Mesenchymal stem cell (in vitro differentiated cells and primary cell): ENCODE results near the gene LIMS2.

Source experiments
- DNase-seq: peaks from one replicate; pipeline ENCODE4 v3.0.0-alpha.2; 2013
- H2AFZ ChIP-seq: one replicate; pipeline ENCODE4 v1.6.1; 2013; ENCODE audit warnings: low read depth, mild to moderate bottlenecking, control low read depth, inconsistent platforms, low read length, moderate library complexity
- H2AK5ac ChIP-seq: 2 replicates; pipeline ENCODE4 v1.6.1; 2013; ENCODE audit warnings: low read length, moderate library complexity, mild to moderate bottlenecking, inconsistent platforms; ENCODE audit not compliant: severe bottlenecking
- H2BK120ac ChIP-seq: one replicate; pipeline ENCODE4 v1.6.1; 2013; ENCODE audit warnings: low read depth, mild to moderate bottlenecking, inconsistent platforms, low read length, moderate library complexity
- H2BK12ac ChIP-seq, 2 experiments: one replicate each; pipeline ENCODE4 v1.6.1; 2013; ENCODE audit warnings: inconsistent platforms in 2 of 2, low read length in 2 of 2, mild to moderate bottlenecking in 2 of 2, moderate library complexity in 2 of 2, control low read depth in 1 of 2
- H2BK15ac ChIP-seq: one replicate; pipeline ENCODE4 v1.6.1; 2013; ENCODE audit warnings: mild to moderate bottlenecking, low read depth, inconsistent platforms; ENCODE audit not compliant: poor library complexity, severe bottlenecking
- H2BK5ac ChIP-seq: 2 replicates; pipeline ENCODE4 v1.6.1; 2013; ENCODE audit warnings: low read depth, mild to moderate bottlenecking, low read length, control low read depth, inconsistent platforms; ENCODE audit not compliant: poor library complexity, severe bottlenecking
- H3K14ac ChIP-seq, 2 experiments: one replicate each; pipeline ENCODE4 v1.6.1; 2013; ENCODE audit warnings: inconsistent platforms in 2 of 2, low read length in 2 of 2, control low read depth in 1 of 2, mild to moderate bottlenecking in 1 of 2, moderate library complexity in 1 of 2
- H3K18ac ChIP-seq, 2 experiments: one replicate each; pipeline ENCODE4 v1.6.1; 2013; ENCODE audit warnings: inconsistent platforms in 2 of 2, low read length in 2 of 2, control low read depth in 1 of 2, low read depth in 1 of 2, mild to moderate bottlenecking in 1 of 2
- H3K23ac ChIP-seq, 2 experiments: one replicate each; pipeline ENCODE4 v1.6.1; 2013; ENCODE audit warnings: inconsistent platforms in 2 of 2, low read length in 2 of 2, mild to moderate bottlenecking in 2 of 2, moderate library complexity in 2 of 2, control low read depth in 1 of 2
- H3K27ac ChIP-seq: 2 replicates; pipeline ENCODE4 v1.5.1; 2013; ENCODE audit warnings: mild to moderate bottlenecking, moderate library complexity, low read length, control low read depth, inconsistent platforms; ENCODE audit not compliant: poor library complexity, severe bottlenecking
- H3K27me3 ChIP-seq, 2 experiments: 2 replicates each; pipeline versions ENCODE4 v1.6.1 to v1.7.0; 2013; ENCODE audit warnings: low read length in 2 of 2, mild to moderate bottlenecking in 2 of 2, moderate library complexity in 2 of 2, control low read depth in 1 of 2, inconsistent platforms in 1 of 2; ENCODE audit not compliant: control insufficient read depth in 1 of 2, insufficient read depth in 1 of 2
- H3K36me3 ChIP-seq, 2 experiments: 2 replicates each; pipeline versions ENCODE4 v1.6.1 to v1.7.0; 2013; ENCODE audit warnings: low read length in 2 of 2, control low read depth in 1 of 2, inconsistent platforms in 1 of 2, low read depth in 1 of 2, mild to moderate bottlenecking in 1 of 2; ENCODE audit not compliant: insufficient read depth in 2 of 2, control insufficient read depth in 1 of 2
- H3K4ac ChIP-seq, 2 experiments: one replicate each; pipeline ENCODE4 v1.6.1; 2013; ENCODE audit warnings: inconsistent platforms in 2 of 2, low read length in 2 of 2, mild to moderate bottlenecking in 2 of 2, moderate library complexity in 2 of 2, control low read depth in 1 of 2, low read depth in 1 of 2
- H3K4me1 ChIP-seq: 2 replicates; pipeline ENCODE4 v1.6.1; 2013; ENCODE audit warnings: low read depth, low read length, control low read depth; ENCODE audit not compliant: control insufficient read depth, insufficient read depth
- H3K4me2 ChIP-seq: 2 replicates; pipeline ENCODE4 v1.6.1; 2013; ENCODE audit warnings: low read length, mild to moderate bottlenecking, inconsistent platforms; ENCODE audit not compliant: poor library complexity, severe bottlenecking
- H3K4me3 ChIP-seq, 2 experiments: 2 replicates each; pipeline versions ENCODE4 v1.5.1 to v1.7.0; 2013; ENCODE audit warnings: low read length in 2 of 2, mild to moderate bottlenecking in 2 of 2, control low read depth in 1 of 2, low read depth in 1 of 2; ENCODE audit not compliant: insufficient read depth in 1 of 2
- H3K79me1 ChIP-seq: replicated peaks from 2 replicates; pipeline ENCODE4 v1.6.1; 2013; ENCODE audit warnings: mild to moderate bottlenecking, control low read depth, low read length, inconsistent platforms; ENCODE audit not compliant: poor library complexity, severe bottlenecking
- H3K9ac ChIP-seq: 2 replicates; pipeline ENCODE4 v1.7.0; 2013; ENCODE audit warnings: mild to moderate bottlenecking, low read length, moderate library complexity
- H3K9me3 ChIP-seq: 2 replicates; pipeline ENCODE4 v1.7.0; 2013; ENCODE audit warnings: mild to moderate bottlenecking, low read length; ENCODE audit not compliant: control insufficient read depth
- H4K8ac ChIP-seq: one replicate; pipeline ENCODE4 v1.6.1; 2013; ENCODE audit warnings: inconsistent platforms, mild to moderate bottlenecking, low read length, moderate library complexity
- H4K91ac ChIP-seq: one replicate; pipeline ENCODE4 v1.6.1; 2013; ENCODE audit warnings: mild to moderate bottlenecking, low read length, inconsistent platforms
- WGBS: methylation state at CpG from one replicate; pipeline ENCODE4 v1.1.7; 2013; ENCODE audit warnings: mixed read lengths; 5-methylcytosine and 5-hydroxymethylcytosine counted together

The LIMS2 gene

DNA sequence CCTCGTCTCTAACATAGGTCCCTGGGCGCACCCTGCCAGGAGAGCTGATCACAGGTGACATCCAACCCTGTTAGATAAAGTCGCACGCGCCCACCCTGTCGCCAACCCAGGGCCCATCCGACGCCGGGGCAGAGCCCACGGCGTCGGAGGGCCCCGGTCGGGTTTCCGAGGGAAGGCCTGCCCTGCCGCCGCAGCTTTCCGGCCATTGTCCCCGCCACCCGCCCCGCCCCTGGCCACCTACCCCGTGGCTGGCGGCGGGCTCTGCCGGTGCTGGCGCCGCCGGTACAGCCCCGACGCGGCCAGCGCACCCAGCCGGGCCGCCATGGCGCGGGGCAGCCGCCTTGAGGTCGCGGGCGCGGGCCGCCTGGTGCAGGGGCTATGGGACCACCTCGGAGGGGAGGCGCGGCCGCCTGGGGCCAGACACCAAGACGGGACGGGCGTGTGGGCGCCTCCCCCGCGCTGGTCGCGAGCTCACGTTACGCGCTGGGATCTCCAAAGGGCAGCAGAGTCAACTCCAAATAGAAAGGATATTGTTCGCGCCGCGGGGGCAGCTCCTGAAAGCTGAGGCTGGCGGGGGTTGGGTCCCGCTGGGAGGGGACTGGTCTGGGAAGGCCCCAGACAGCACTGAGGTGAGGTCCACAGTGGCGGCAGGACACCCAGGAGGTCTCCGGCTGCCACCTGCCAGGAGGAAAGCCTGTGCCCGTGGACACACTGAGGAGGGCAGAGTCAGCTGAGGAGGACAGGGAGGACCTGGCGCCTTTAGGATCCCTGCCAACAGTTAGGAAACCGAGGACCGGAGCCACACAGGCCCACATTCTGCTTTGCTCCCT, 11.1 kb downstream of the LIMS2 start:
- Histone ChIP-seq H2BK5ac (no peak overlapping the region), H2AFZ (no peak overlapping the region), H3K9ac (no peak overlapping the region), H2AK5ac (no peak overlapping the region), H4K91ac (peak overlapping the region; percentile 86), H3K36me3 (peaks cover 0 to 11% of the 10 kb centered on the region in 2 experiments), H3K79me1 (peaks cover 16% of the 10 kb centered on the region), H2BK120ac (no peak overlapping the region), H3K4me3 (peak overlapping the region in 1 of 2 experiments; percentile 51), H2BK15ac (peak overlapping the region; percentile 83), H3K27ac (no peak overlapping the region), H2BK12ac (peak overlapping the region in 1 of 2 experiments; percentile 17), H3K23ac (no peak overlapping the region), H4K8ac (peak overlapping the region; percentile 78), H3K9me3 (peaks cover 3% of the 10 kb centered on the region), H3K18ac (peak overlapping the region; percentile 45 to 46), H3K4me1 (peaks cover 25% of the 10 kb centered on the region), H3K4ac (peak overlapping the region in 1 of 2 experiments; percentile 65), H3K14ac (peak overlapping the region in 1 of 2 experiments; percentile 4), H3K27me3 (peaks cover 12 to 32% of the 10 kb centered on the region in 2 experiments), H3K4me2 (peak overlapping the region; percentile 82)
- DNase-seq, result no peak
- 23% methylated on average over 69 of the region's 69 CpGs for WGBS

DNA sequence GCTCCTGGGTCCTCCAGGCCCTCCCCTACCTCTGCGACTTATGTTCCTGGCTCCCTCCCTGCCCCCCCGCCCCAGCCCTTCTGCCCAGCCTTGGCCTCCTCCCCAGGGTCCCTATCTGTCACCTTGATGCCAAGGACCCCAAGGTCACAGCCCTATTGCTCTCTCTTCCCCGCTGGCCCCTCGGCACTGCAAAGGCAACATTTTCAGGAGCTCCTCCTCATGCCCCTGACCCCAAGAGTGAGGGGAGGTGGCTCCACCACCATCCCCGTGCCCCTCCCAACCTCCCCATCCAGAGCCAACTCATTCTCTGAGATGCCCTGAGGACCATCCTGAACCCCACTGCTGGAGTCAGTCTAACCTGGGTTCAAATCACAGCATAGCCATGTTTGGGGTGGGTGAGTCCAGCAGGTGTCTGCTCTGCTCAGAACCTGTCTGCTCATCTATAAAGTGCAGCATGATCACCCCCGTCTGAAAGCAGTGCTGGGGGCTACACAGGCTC, 11.7 kb downstream of the LIMS2 start:
- H4K91ac ChIP-seq, result peak overlapping the region; percentile 36
- no peak overlapping the region for H2BK5ac ChIP-seq
- H3K23ac ChIP-seq, result no peak overlapping the region
- no peak overlapping the region for H3K4ac ChIP-seq
- no peak overlapping the region for H3K27ac ChIP-seq
- H2AK5ac ChIP-seq, result no peak overlapping the region
- no peak overlapping the region for H3K9ac ChIP-seq
- no peak overlapping the region for H3K14ac ChIP-seq
- peak overlapping the region in 1 of 2 experiments; percentile 19 for H3K18ac ChIP-seq
- H2BK12ac ChIP-seq, result peak overlapping the region in 1 of 2 experiments; percentile 17
- no peak overlapping the region for H2BK15ac ChIP-seq
- no peak for DNase-seq
- H3K4me2 ChIP-seq, result no peak overlapping the region
- 89% methylated on average over 5 of the region's 6 CpGs for WGBS
- no peak overlapping the region for H2AFZ ChIP-seq
- no peak overlapping the region for H2BK120ac ChIP-seq
- no peak overlapping the region for H3K4me3 ChIP-seq
- peaks cover 14% of the 10 kb centered on the region for H3K79me1 ChIP-seq
- peaks cover 25% of the 10 kb centered on the region for H3K4me1 ChIP-seq
- H3K9me3 ChIP-seq, result peaks cover 3% of the 10 kb centered on the region
- peak overlapping the region; percentile 32 for H4K8ac ChIP-seq
- H3K27me3 ChIP-seq, result peaks cover 12 to 32% of the 10 kb centered on the region in 2 experiments
- H3K36me3 ChIP-seq, result peaks cover 0 to 11% of the 10 kb centered on the region in 2 experiments

DNA sequence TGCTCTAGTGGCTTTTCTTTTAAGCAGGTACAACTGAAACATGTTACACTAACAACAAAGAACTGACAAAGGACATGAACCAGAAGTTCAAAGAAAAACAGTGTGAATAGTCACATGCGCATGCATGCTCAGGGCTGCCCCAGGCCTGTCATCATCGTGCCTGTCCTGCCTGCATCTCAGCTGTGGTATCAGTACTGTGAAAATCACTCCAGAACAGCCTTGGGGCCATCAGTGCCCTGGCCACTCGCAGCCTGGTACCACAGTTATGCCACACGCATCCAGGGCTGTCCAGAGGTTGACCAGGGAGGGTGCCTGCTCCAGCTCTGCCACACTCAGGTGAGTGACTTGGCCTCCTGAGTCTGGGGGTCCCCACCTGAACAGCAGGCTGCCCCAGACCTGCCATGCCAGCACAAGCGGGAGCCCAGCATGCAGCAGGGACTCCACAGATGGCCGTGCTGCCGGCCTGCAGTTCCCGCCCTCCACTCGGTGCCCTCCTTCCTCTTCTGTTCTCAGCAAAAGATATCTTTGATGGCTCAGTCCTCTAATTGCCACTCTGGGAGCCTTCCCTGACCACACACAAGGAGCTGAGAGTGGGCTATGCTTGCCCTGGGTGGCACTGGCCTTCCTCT, 12.3 kb downstream of the LIMS2 start:
- H3K27ac ChIP-seq, result no peak overlapping the region
- H2BK12ac ChIP-seq, result peak overlapping the region; percentile 63 to 74
- peaks cover 25% of the 10 kb centered on the region for H3K4me1 ChIP-seq
- WGBS, result 86% methylated on average over 9 of the region's 9 CpGs
- H3K9me3 ChIP-seq, result peaks cover 3% of the 10 kb centered on the region
- no peak overlapping the region for H3K9ac ChIP-seq
- H3K79me1 ChIP-seq, result peaks cover 14% of the 10 kb centered on the region
- H3K23ac ChIP-seq, result peak overlapping the region in 1 of 2 experiments; percentile 35
- H3K27me3 ChIP-seq, result peaks cover 12 to 32% of the 10 kb centered on the region in 2 experiments
- no peak overlapping the region for H2BK5ac ChIP-seq
- H2BK120ac ChIP-seq, result no peak overlapping the region
- H4K8ac ChIP-seq, result peak overlapping the region; percentile 78
- peak overlapping the region in 1 of 2 experiments; percentile 85 for H3K14ac ChIP-seq
- peak overlapping the region; percentile 73 for H4K91ac ChIP-seq
- no peak for DNase-seq
- no peak overlapping the region for H3K4me2 ChIP-seq
- peak overlapping the region; percentile 32 for H2BK15ac ChIP-seq
- H2AK5ac ChIP-seq, result no peak overlapping the region
- H3K4me3 ChIP-seq, result no peak overlapping the region
- H3K36me3 ChIP-seq, result peaks cover 0 to 11% of the 10 kb centered on the region in 2 experiments
- H2AFZ ChIP-seq, result no peak overlapping the region
- H3K4ac ChIP-seq, result peak overlapping the region; percentile 15 to 17
- peak overlapping the region; percentile 5 to 76 for H3K18ac ChIP-seq
